ENCODE measurements around the gene CABCOCO1. TPM values are rescaled to one million over a fixed set of nuclear protein-coding genes. Genes with fewer than 3 reads are reported as not detected.
A peak's percentile ranks its signal among the peaks of the same experiment; 100 is the strongest.

Gene CABCOCO1
- total and polyA plus RNA-seq, 2 of the 13 experiments (the other 11 are each of a cell fraction or from before 2014, with no cell fraction given), result not detected

DNA sequence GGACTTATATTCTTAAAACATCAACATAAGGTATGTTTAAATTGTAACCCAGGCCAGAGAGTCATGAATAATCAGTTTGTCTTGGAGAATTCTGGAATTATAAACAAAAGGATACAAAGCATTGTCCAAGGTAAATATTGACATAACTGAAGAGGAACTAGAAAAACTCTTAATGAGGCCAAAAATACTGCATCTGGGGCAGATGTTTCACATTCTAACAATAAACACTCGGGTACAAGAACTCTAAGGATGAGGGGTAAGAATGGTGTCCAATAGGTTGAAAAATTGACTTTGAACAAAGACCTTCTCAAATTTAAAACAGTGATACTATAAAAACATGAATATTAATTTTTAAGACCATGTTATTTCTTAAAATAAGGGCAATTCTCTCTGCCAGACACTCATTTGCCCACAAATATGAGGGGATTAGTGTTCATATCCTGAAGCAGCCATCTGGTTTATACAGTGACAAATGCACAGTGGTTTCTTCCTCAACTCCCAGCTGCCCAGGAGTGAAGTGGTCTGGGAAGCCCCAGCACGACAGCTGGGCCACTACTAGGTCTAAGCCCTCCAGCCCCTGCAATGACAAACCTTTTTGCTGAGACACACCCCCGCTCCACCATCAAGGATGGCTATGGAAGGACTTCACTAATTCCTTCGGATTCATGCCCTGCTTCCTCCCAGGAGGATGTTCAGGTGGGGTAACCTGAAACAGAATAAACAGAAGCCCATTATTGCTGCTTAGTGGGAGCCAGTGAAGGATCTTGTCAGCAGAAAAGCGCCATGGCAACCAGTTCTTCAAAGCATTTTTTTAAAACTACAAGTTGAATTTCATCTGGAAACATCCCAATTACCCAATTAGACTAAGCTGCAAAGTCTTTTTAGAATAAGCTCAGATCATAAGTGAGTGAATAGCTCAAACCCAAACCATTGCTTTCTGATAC is 131.3 kb downstream of the CABCOCO1 start:
- Histone ChIP-seq H4K20me1 (ENCODE audit: insufficient read depth, low read length) (no peaks in the 10 kb centered on the region), H3K4me3 (replicated peaks in 1 of 3; ENCODE audit: insufficient read depth in 1 of 3, low read depth in 2 of 3, low read length in 3 of 3) (no peak overlapping the region), H3K9me3 (ENCODE audit: low read length) (no peaks in the 10 kb centered on the region), H3K27me3 (ENCODE audit: control insufficient read depth in 1 of 2, insufficient read depth in 2 of 2, low read length in 2 of 2) (no peaks in the 10 kb centered on the region), H3K79me2 (ENCODE audit: insufficient read depth, low read length) (no peaks in the 10 kb centered on the region), H3K9ac (ENCODE audit: insufficient read depth, low read depth, low read length) (no peak overlapping the region), H3K4me1 (ENCODE audit: insufficient read depth, low read length) (peaks cover 22% of the 10 kb centered on the region), H3K27ac (ENCODE audit: extremely low read length, insufficient read depth, low read length) (no peak overlapping the region), H3K36me3 (replicated peaks in 1 of 2; ENCODE audit: control insufficient read depth in 1 of 2, insufficient read depth in 2 of 2, low read length in 2 of 2) (no peaks in the 10 kb centered on the region), H2AFZ (ENCODE audit: low read length) (no peak overlapping the region), H3K4me2 (ENCODE audit: low read depth, low read length) (no peak overlapping the region)
- no peak for ATAC-seq
- CTCF ChIA-PET (ENCODE audit: low intra/inter-chr PET ratio, low total read pairs), result no interaction called here
- in situ Hi-C loops (cut with HindIII; ENCODE audit: extremely low pct_ligation_motif_present, low pct_unique_long_range_greater_than_20kb), result no loop called here
- FAIRE-seq, result no peak
- 27% methylated on average over 5 of the region's 5 CpGs for WGBS (ENCODE audit: low lambda C conversion rate)
- TF ChIP-seq FOXA1 (IDR thresholded peaks at IDR 0.05), result peak; percentile 61; the same call in 1 of the 2 replicates
- TF ChIP-seq FOXA1 (CRISPR knock-in tag; IDR thresholded peaks at IDR 0.05), result no peak
- peak; percentile 41; the same call in 1 of the 2 replicates for TF ChIP-seq SOX5 (CRISPR knock-in tag; IDR thresholded peaks at IDR 0.05; ENCODE audit: borderline replicate concordance)
- no peak for TF ChIP-seq MYC (CRISPR knock-in tag; IDR thresholded peaks at IDR 0.05; ENCODE audit: borderline replicate concordance)
- TF ChIP-seq, protein P1, sequence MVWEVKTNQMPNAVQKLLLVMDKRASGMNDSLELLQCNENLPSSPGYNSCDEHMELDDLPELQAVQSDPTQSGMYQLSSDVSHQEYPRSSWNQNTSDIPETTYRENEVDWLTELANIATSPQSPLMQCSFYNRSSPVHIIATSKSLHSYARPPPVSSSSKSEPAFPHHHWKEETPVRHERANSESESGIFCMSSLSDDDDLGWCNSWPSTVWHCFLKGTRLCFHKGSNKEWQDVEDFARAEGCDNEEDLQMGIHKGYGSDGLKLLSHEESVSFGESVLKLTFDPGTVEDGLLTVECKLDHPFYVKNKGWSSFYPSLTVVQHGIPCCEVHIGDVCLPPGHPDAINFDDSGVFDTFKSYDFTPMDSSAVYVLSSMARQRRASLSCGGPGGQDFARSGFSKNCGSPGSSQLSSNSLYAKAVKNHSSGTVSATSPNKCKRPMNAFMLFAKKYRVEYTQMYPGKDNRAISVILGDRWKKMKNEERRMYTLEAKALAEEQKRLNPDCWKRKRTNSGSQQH (CRISPR knock-in tag; IDR thresholded peaks at IDR 0.05; ENCODE audit: low read depth), result no peak
- DNase-seq (ENCODE audit: low spot score), result no peak
- POLR2A ChIA-PET, result interaction anchor here (0.6 kb wide), 1 partner anchor 471 kb away, joined by 3 read pairs; no protein-coding TSS in a partner anchor
- BruUV-seq (replicated peaks), result no TSS peak
- intact Hi-C loops (cut with micrococcal nuclease; ENCODE audit: unreplicated experiment), result no loop called here

- CTCF ChIA-PET (ENCODE audit: low intra/inter-chr PET ratio, low total read pairs), result no interaction called here
- H4K20me1 ChIP-seq (ENCODE audit: insufficient read depth, low read length), result no peaks in the 10 kb centered on the region
- ATAC-seq (no peak), FAIRE-seq (no peak), DNase-seq (ENCODE audit: low spot score) (no peak)
- no peak overlapping the region for H3K9ac ChIP-seq (ENCODE audit: insufficient read depth, low read depth, low read length)
- no peak overlapping the region for H2AFZ ChIP-seq (ENCODE audit: low read length)
- WGBS (ENCODE audit: low lambda C conversion rate), result 64% methylated on average over 2 of the region's 2 CpGs
- no peaks in the 10 kb centered on the region for H3K9me3 ChIP-seq (ENCODE audit: low read length)
- in situ Hi-C loops (cut with HindIII; ENCODE audit: extremely low pct_ligation_motif_present, low pct_unique_long_range_greater_than_20kb), result no loop called here
- no peak overlapping the region for H3K4me3 ChIP-seq (replicated peaks in 1 of 3; ENCODE audit: insufficient read depth in 1 of 3, low read depth in 2 of 3, low read length in 3 of 3)
- no peaks in the 10 kb centered on the region for H3K79me2 ChIP-seq (ENCODE audit: insufficient read depth, low read length)
- H3K4me2 ChIP-seq (ENCODE audit: low read depth, low read length), result no peak overlapping the region
- H3K36me3 ChIP-seq (replicated peaks in 1 of 2; ENCODE audit: control insufficient read depth in 1 of 2, insufficient read depth in 2 of 2, low read length in 2 of 2), result no peaks in the 10 kb centered on the region
- intact Hi-C loops (cut with micrococcal nuclease; ENCODE audit: unreplicated experiment), result no loop called here
- BruUV-seq (replicated peaks), result no TSS peak
- peaks cover 22% of the 10 kb centered on the region for H3K4me1 ChIP-seq (ENCODE audit: insufficient read depth, low read length)
- POLR2A ChIA-PET, result no interaction called here
- no peak overlapping the region for H3K27ac ChIP-seq (ENCODE audit: extremely low read length, insufficient read depth, low read length)
- no peaks in the 10 kb centered on the region for H3K27me3 ChIP-seq (ENCODE audit: control insufficient read depth in 1 of 2, insufficient read depth in 2 of 2, low read length in 2 of 2)
- TF ChIP-seq ZNF652 (CRISPR knock-in tag; IDR thresholded peaks at IDR 0.05; ENCODE audit: borderline replicate concordance, low read depth) (no peak), ZFP36 (IDR thresholded peaks at IDR 0.05; ENCODE audit: borderline replicate concordance, low read depth, low read length, partially characterized antibody) (no peak), ZSCAN25 (CRISPR knock-in tag; IDR thresholded peaks at IDR 0.05) (no peak), STAT5B (CRISPR knock-in tag; IDR thresholded peaks at IDR 0.05) (no peak), SMARCC2 (IDR thresholded peaks at IDR 0.05) (no peak), ZNF10 (CRISPR knock-in tag; IDR thresholded peaks at IDR 0.05; ENCODE audit: borderline replicate concordance, low read depth) (no peak), ATAD3A (CRISPR knock-in tag; IDR thresholded peaks at IDR 0.05) (no peak), HOXA5 (CRISPR knock-in tag; IDR thresholded peaks at IDR 0.05) (no peak), JARID2 (CRISPR knock-in tag; IDR thresholded peaks at IDR 0.05; ENCODE audit: insufficient replicate concordance) (no peak), CHCHD3 (CRISPR knock-in tag; IDR thresholded peaks at IDR 0.05) (no peak)
- TF ChIP-seq, protein P2, sequence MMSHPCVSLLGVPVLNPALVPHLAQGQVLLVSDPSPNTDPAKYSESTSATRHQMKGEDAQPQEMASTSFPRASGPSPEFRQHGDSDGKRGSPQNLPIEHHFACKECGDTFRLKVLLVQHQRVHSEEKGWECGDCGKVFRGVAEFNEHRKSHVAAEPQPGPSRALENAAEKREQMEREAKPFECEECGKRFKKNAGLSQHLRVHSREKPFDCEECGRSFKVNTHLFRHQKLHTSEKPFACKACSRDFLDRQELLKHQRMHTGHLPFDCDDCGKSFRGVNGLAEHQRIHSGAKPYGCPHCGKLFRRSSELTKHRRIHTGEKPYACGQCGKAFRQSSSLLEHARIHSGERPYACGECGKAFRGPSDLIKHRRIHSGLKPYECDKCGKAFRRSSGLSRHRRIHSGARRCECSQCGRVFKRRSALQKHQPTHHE (CRISPR knock-in tag; IDR thresholded peaks at IDR 0.05; ENCODE audit: borderline replicate concordance), result no peak
These were observed 132.4 kb downstream of the CABCOCO1 start for GRCh38 chr10:61795147-61795546.

All from HepG2 (cell line).